ENCODE data around the gene NPAS3.

DNA sequence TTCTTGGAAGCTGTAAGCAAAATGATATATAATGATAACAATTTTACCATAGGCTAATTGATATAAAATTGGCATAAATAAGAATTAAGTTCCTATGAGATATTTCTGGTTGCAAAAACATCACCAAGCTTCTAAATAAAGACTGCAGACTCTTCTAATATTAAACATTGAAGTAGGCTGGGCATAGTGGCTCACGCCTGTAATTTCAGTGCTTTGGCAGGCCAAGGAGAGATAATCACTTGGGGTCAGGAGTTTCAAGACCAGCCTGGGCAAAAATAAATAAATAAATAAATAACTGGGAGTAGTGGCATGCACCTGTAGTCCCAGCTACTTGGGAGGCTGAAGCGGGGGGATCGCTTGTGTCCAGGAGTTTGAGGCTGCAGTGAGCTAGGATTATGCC is 71.8 kb downstream of the NPAS3 start:
- no peak for TF ChIP-seq GATA2 (IDR thresholded peaks at IDR 0.05; ENCODE audit: low read depth, low read length)
- no peak for TF ChIP-seq GATA3 (IDR thresholded peaks at IDR 0.05; ENCODE audit: low read depth, low read length)
